ENCODE data around the gene ATP2A3. TPM values are rescaled to one million over a fixed set of nuclear protein-coding genes. Genes with fewer than 3 reads are reported as not detected.
A peak's percentile ranks its signal among the peaks of the same experiment; 100 is the strongest.

The ATP2A3 gene
- total RNA-seq, 2 donors from 2014 or later: 108 to 109 TPM

DNA sequence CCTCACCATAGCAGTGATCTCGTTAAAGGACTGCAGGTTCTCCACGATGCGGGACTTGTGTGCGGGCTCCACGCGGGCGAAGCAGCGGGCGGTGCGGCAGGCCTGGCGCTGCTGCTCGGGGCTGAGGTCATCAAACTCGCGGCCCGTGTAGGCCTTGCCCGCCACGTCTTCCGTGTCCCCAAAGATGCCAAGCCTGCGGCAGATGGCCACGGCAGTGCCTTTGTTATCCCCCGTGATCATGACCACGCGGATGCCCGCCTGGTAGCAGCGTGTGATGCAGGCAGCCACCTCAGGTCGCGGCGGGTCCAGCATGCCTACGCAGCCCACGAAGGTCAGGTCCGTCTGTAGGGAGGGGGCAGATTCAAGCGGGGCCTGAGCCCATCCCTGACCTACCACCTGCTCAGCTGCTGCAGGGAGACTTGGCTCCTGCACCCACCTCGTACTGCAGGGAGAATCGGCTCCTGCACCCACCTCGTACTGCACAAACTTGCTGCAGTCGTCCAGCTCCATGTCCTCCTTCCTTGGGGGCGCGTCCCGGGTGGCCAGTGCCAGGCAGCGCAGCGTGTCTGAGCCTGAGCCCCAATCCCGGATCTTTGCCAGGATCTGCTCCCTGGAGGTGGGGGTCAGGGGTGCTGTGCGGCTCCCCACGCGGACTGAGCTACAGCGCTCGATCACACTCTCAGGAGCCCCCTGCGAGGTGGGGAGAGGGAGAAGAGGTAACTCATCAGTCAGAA is 23.1 kb downstream of the ATP2A3 start:
- Mint-ChIP-seq H3K9me3 (no peaks in the 10 kb centered on the region), H3K4me3 (no peak overlapping the region), H3K27me3 (ENCODE audit: low read depth) (no peaks in the 10 kb centered on the region), H3K4me1 (ENCODE audit: low read depth) (no peaks in the 10 kb centered on the region), H3K27ac (no peak overlapping the region), H3K36me3 (ENCODE audit: insufficient read depth in 2 of 2) (peaks cover 9 to 25% of the 10 kb centered on the region in 2 donors)
- DNase-seq (no peak), ATAC-seq (replicated peaks in 1 of 2) (no peak)

DNA sequence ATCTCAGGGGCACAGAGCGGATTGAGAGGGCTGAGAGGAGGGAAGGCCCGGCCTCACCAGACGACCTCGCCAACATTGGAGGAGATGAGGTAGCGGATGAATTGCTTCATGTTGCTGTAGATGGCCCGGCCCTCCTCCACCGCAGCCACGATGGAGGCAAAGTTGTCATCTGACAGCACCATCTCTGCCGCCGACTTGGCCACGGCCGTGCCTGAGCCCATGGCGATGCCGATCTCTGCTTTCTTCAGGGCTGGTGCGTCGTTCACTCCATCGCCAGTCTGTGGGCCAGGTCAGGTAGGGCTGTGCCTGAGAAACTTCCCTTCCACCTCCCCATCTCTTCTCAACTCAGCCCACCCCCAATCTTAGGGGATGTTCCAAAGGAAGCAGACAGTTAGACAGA is 26.9 kb downstream of the ATP2A3 start:
- Mint-ChIP-seq H3K27ac (no peak overlapping the region), H3K36me3 (ENCODE audit: insufficient read depth in 2 of 2) (peaks cover 7 to 25% of the 10 kb centered on the region in 2 donors)
- no peak for ATAC-seq (replicated peaks in 1 of 2)

DNA sequence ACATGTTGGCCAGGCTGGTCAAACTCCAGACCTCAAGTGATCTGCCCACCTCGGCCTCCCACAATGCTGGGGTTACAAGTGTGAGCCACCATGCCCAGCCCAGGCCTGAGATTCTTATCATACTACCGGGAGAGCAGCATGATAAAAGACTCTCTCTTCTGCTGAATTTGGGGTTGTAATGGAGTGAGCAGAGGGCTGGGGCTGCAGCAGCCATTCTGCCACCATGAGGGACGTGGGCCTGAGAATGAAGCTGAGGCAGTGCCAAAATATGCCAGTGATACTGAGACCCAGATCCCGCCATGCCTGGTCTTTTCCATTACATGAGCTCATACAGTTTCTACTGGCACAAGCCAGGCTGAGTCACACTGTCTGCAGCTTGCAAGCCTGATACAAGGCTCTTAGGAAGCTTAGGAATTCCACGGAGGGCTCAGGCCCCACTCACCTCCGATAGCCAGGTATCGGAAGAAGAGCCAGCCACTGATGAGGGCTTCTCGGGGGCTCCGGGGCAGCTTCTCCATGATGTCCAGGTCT is 28.3 kb downstream of the ATP2A3 start:
- ATAC-seq (replicated peaks in 1 of 2): no peak
- peaks cover 7 to 21% of the 10 kb centered on the region in 2 donors for H3K36me3 Mint-ChIP-seq (ENCODE audit: insufficient read depth in 2 of 2)

More for the DNA sequence above, 26.9 kb downstream of the ATP2A3 start:
- Mint-ChIP-seq H3K4me3 (no peak overlapping the region), H3K4me1 (ENCODE audit: low read depth) (no peaks in the 10 kb centered on the region), H3K9me3 (no peaks in the 10 kb centered on the region), H3K27me3 (ENCODE audit: low read depth) (no peaks in the 10 kb centered on the region)
- no peak for DNase-seq

DNA sequence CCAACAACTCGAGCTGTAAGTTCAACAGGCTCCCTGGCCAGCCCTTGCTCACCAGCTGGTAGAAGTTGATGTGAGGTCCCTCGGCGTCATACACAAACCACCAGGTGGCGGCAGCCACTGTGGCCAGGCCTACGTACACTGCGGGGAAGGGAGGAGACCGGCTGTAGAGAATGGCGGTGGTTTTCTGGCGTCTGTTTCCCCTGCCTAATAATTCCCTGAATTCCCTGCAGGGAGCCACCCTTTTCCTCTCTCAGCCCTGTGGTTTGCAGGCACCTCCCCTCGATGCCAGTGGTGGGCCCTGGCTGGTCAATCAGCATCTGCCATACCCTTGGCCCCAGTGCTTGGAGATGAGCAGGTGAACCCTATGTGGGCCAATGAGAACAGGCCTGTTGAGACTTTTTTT is 29.1 kb downstream of the ATP2A3 start:
- H3K27me3 Mint-ChIP-seq (ENCODE audit: low read depth): no peaks in the 10 kb centered on the region
- H3K4me3 Mint-ChIP-seq: no peak overlapping the region
- H3K9me3 Mint-ChIP-seq: no peaks in the 10 kb centered on the region
- DNase-seq: no peak
- peak; percentile 57 to 61 for ATAC-seq (replicated peaks in 1 of 2)
- H3K4me1 Mint-ChIP-seq (ENCODE audit: low read depth): no peaks in the 10 kb centered on the region
- no peak overlapping the region for H3K27ac Mint-ChIP-seq
- peaks cover 7 to 21% of the 10 kb centered on the region in 2 donors for H3K36me3 Mint-ChIP-seq (ENCODE audit: insufficient read depth in 2 of 2)

More for the DNA sequence above, 28.3 kb downstream of the ATP2A3 start:
- no peaks in the 10 kb centered on the region for H3K27me3 Mint-ChIP-seq (ENCODE audit: low read depth)
- H3K4me3 Mint-ChIP-seq: no peak overlapping the region
- no peaks in the 10 kb centered on the region for H3K9me3 Mint-ChIP-seq
- DNase-seq: no peak
- no peak overlapping the region for H3K27ac Mint-ChIP-seq
- no peaks in the 10 kb centered on the region for H3K4me1 Mint-ChIP-seq (ENCODE audit: low read depth)

DNA sequence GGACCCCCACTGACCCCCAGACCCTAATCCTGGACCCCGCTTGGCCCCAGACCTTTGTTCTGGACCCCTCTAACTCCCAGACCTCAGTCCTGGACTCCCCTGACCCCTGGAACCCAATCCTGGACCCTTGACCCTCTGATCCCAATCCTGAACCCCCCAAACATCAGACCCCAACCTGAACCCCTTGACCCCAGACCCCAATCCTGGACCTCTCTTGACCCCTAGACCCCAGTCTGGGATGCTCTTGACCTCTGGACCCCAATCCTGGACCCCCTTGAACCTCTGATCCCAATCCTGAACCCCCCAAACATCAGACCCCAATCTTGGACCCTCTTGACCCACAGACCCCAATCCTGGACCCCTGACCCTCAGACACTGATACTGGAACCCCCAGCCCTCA is 34.5 kb downstream of the ATP2A3 start:
- Mint-ChIP-seq H3K4me3 (no peak overlapping the region), H3K27ac (peak overlapping the region; percentile 60), H3K36me3 (ENCODE audit: insufficient read depth in 2 of 2) (peaks cover 0 to 4% of the 10 kb centered on the region in 2 donors), H3K4me1 (ENCODE audit: low read depth) (no peaks in the 10 kb centered on the region), H3K27me3 (ENCODE audit: low read depth) (no peaks in the 10 kb centered on the region), H3K9me3 (no peaks in the 10 kb centered on the region)
- ATAC-seq (replicated peaks in 1 of 2) (no peak), DNase-seq (no peak)

DNA sequence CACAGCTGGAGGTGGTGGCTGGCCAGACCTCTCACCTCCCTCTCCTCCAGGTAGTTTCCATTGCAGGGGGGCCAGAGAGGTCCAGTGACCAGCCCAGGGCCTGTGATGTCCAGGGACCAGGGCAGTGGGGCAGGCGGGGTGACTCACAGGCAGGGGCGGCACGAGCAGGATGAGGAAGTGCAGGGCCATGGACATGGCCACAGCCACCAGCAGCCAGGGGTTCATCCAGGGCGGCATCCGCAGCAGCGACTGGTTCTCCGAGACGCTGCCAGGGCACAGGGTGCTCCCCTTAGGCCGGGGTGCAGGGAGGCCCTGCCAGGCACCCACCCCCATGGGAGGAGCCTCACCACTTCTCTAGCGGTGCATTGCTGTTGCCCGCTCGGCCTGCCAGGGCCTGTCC is 35.1 kb downstream of the ATP2A3 start:
- Mint-ChIP-seq H3K27ac (no peak overlapping the region), H3K4me3 (no peak overlapping the region), H3K4me1 (ENCODE audit: low read depth) (no peaks in the 10 kb centered on the region), H3K36me3 (ENCODE audit: insufficient read depth in 2 of 2) (peaks cover 0 to 3% of the 10 kb centered on the region in 2 donors), H3K27me3 (ENCODE audit: low read depth) (no peaks in the 10 kb centered on the region), H3K9me3 (no peaks in the 10 kb centered on the region)
- ATAC-seq (replicated peaks in 1 of 2) (no peak), DNase-seq (no peak)

DNA sequence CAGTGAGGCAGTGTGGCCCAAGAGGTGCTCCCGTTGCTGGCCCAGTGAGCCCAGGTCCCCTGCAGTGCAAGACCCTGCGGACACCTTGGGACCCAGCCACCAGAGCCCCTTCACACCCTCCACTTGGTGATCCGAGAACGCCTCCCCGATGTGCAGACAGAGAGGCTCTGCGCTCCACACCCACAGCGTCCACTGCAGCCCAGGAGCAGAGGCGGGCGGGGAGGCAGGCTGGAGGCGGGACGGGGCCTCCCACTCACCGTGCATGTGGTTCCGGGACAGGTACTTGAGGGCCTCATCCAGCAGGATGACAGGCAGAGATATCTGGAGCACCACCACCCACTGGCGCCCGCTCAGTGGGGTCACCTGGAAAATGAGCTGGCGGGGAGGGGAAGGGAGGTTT is 35.8 kb downstream of the ATP2A3 start:
- H3K4me3 Mint-ChIP-seq: no peak overlapping the region
- ATAC-seq (replicated peaks in 1 of 2) (no peak), DNase-seq (no peak)
- no peaks in the 10 kb centered on the region for H3K9me3 Mint-ChIP-seq
- H3K27ac Mint-ChIP-seq: no peak overlapping the region
- H3K4me1 Mint-ChIP-seq (ENCODE audit: low read depth): no peaks in the 10 kb centered on the region
- H3K36me3 Mint-ChIP-seq (ENCODE audit: insufficient read depth in 2 of 2): peaks cover 0 to 3% of the 10 kb centered on the region in 2 donors
- no peaks in the 10 kb centered on the region for H3K27me3 Mint-ChIP-seq (ENCODE audit: low read depth)

DNA sequence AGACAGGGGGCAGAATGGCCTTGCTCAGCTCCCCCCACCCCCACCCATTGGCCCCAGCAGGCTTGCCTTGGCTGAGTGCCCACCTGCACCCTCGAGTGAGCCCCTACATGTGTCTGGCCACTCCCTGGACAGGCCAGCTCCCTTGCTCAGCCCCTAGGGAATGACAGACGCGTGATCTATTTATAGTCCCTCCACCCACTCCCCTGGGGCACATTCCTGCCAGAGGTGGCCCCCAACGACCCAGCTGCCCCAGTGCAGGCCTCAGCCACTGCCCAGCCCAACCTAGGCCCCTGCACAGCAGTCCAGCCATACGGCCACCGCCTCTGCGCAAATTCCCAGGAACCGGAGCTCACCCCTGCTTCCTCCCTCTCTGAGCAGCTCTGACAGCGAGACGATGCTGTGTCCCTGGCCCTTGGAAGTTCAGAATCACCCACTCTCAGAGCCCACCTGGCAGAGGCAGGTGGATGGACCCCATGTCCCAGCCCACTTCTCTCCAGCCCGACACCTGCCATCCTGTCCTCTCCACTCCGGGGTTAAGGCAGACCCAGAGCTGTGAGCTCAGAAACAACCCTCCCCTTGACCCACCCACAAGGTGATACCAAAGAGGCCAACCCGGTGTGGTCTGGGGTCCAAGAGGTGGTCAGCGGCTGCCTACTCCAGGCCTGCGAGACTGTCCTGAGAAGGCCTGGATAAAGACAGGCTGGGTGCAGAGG is 36.5 kb downstream of the ATP2A3 start:
- Mint-ChIP-seq H3K9me3 (no peaks in the 10 kb centered on the region), H3K4me1 (ENCODE audit: low read depth) (no peaks in the 10 kb centered on the region), H3K4me3 (no peak overlapping the region), H3K27ac (no peak overlapping the region), H3K27me3 (ENCODE audit: low read depth) (no peaks in the 10 kb centered on the region), H3K36me3 (ENCODE audit: insufficient read depth in 2 of 2) (peaks cover 0 to 3% of the 10 kb centered on the region in 2 donors)
- ATAC-seq (replicated peaks in 1 of 2) (no peak), DNase-seq (no peak)

DNA sequence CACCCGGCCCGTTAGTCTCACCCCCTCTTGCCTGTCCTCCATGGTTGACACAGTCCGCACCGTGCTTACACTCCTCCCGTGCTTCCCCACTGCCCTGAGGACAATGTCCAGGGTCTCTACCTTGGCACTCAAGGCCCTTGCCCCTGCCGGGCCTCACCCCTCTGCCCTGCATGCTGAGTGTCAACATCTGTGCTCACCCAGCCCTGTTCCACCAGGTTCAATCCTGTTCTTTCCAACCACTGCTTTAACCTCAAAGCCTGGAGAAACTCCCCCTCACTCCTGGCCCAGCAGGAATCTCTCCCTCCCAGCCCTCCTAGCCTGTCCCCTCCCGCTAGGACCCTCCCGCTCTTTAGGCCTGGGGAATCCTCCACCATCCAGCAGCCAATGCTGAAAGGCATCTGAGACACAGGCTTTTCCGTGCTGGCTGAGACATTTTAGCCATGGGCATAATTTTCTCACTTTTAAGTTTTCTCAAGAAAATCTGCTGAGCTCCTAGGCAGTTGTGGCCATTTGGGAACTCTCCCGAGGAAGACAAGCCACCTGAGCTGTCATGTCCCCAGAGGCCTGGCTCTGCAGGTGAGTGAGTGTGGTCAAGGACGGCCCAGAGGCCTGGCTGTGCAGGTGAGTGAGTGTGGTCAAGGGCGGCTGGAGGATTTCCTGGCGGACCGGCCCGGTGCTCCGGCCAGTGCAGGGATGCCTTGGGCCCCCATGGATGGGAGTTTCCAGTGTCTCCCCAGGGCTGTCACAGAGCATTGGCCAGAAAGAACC is 37.2 kb downstream of the ATP2A3 start:
- Mint-ChIP-seq H3K27me3 (ENCODE audit: low read depth) (no peaks in the 10 kb centered on the region), H3K27ac (no peak overlapping the region), H3K4me1 (ENCODE audit: low read depth) (no peaks in the 10 kb centered on the region), H3K36me3 (ENCODE audit: insufficient read depth in 2 of 2) (peaks cover 0 to 1% of the 10 kb centered on the region in 2 donors), H3K4me3 (no peak overlapping the region), H3K9me3 (no peaks in the 10 kb centered on the region)
- ATAC-seq (replicated peaks in 1 of 2): no peak
- DNase-seq: no peak

DNA sequence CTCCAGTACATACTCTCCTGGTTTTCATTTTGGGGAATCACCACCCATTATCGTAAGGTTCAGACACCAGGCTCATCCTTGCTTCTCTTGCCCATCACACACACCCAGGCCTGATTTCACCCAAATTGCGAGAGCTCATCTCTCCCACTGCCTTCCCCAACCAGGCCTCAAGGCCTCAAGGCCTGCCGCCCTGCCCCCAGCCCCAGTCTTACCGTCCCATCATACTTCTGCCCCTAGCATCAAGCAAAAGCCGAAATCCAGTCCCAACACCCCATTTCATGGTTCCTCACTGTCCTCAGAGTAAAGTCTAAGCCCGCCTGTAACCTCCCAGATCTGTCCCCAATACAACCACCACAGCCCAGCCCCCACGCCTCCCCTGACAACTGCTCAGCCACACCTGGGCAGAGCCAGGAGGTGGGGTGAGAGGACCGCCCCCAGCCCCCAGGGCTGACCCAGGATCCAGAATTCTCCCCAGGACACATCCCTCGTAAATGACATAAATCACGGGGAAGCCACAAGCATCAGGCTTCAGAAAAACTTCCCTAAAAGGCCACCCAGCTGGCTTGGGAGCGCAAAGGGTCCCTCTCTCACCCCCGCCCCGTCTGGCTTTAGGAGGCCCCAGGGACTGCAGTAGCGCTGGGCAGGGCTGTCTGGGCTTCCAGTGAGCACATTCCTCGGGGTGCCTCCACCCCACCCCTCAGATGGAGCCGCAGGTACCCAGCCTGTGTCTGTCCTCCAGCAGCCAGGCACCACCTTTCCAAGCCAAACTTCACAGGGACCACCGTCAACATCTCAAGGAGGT is 38.4 kb downstream of the ATP2A3 start:
- no peak for ATAC-seq (replicated peaks in 1 of 2)
- Mint-ChIP-seq H3K4me1 (ENCODE audit: low read depth) (no peaks in the 10 kb centered on the region), H3K27me3 (ENCODE audit: low read depth) (no peaks in the 10 kb centered on the region), H3K9me3 (no peaks in the 10 kb centered on the region), H3K4me3 (no peak overlapping the region), H3K27ac (no peak overlapping the region), H3K36me3 (ENCODE audit: insufficient read depth in 2 of 2) (no peaks in the 10 kb centered on the region)
- DNase-seq: no peak

DNA sequence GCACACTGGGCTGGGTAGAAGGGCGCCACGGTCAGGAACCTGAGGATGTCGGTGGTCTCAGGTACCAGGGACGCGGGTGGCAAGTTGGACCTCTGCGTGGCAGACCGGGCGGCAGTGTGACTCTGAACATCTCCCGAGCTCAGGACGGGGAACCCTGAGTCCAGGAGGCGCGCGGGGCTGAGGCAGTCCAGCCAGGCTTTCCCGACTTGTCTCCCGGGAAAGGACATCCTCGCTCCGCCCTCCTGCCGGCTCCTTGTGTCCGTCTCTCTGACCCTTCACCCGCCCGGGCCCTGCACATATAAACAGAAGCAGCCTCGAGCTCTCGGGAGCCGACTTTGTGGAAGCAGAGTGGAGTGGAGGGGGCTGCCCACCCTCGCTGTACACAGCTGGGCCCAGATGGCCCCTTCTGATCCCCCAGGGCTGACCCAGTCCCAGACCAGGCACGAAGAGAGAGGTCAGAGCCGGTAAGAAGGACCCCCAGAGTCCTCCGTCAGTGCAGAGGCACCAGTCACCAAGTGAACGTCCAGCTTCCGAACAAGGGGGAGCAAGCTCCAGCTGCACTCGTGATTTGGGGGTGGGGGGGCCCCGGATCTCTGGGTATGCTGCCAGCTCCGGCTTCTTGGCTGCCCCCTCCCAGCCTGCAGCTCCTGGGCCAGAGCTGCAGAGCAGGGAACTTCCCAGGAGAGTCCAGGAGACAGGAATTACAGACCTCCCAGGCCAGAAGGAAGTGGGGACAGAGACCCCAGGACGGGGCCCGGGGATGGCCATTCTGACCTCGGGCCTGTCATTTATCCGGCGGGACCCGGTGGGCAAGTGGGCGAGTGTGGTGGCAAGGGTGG is 39.5 kb downstream of the ATP2A3 start:
- no peak for ATAC-seq (replicated peaks in 1 of 2)
- Mint-ChIP-seq H3K36me3 (ENCODE audit: insufficient read depth in 2 of 2) (no peaks in the 10 kb centered on the region), H3K4me1 (ENCODE audit: low read depth) (no peaks in the 10 kb centered on the region), H3K27me3 (ENCODE audit: low read depth) (no peaks in the 10 kb centered on the region), H3K27ac (no peak overlapping the region), H3K4me3 (no peak overlapping the region), H3K9me3 (no peaks in the 10 kb centered on the region)
- DNase-seq: no peak
